Lung microvascular endothelial cell (primary cell): Measurements from ENCODE around the gene ZBTB5. TPM values are rescaled to one million over a fixed set of nuclear protein-coding genes. Genes with fewer than 3 reads are reported as not detected.
"Not testable (repeated sequence)": the region's sequence is repeated elsewhere in the genome, so short reads cannot be mapped to it uniquely, and the experiment has no call there.

Experiments used
- DNase-seq, 2 donors: peaks; one replicate each; pipeline versions ENCODE4 v3.0.0 to v3.0.0-alpha.2; 2010; ENCODE audit warnings: low read depth in 2 of 2
- total RNA-seq: library from RNA; depleted of rRNA; stranded (reverse); fragments of >200 nt; gene quantifications from 2 replicates; pipeline ENCODE4 v1.2.1, GENCODE V29; 2014

Gene ZBTB5
- total RNA-seq, 1 donor from 2014 or later, result 10.3 TPM

DNA sequence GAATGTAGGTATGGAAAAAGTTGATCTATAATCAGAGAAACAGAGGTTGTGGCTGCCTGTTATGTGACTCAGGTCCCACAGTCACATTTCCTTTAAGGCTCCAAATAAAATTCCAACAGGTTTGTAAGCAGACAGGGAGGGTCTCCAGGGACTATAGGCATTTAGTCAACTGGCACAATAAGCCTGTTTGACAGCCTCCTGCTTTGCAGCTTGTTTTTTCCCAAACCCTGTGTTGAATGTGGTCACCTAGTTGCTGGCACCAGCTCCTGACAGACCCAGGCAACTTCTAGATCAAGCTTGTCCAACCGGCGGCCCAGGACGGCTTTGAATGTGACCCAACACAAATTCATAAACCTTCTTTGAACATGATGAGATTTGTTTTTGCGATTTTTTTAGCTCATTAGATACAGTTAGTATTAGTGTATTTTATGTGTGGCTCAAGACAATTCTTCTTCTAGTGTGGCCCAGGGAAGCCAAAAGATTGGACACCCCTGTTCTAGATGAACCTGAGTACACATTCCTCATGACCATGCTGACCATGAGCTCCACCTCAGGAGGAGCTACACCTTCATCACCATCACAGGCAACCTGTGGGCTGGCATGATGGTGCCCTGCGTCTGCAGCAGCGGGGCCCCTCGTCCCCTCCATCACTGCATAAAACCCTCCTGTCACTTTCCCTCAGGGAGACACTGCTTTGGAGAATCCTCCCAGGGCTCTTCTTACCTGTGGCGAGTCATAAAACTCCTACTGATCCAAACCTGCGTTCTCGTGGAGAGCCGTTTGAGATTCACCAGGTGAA lies 58.4 kb downstream of the ZBTB5 start:
- DNase-seq, result no peak

DNA sequence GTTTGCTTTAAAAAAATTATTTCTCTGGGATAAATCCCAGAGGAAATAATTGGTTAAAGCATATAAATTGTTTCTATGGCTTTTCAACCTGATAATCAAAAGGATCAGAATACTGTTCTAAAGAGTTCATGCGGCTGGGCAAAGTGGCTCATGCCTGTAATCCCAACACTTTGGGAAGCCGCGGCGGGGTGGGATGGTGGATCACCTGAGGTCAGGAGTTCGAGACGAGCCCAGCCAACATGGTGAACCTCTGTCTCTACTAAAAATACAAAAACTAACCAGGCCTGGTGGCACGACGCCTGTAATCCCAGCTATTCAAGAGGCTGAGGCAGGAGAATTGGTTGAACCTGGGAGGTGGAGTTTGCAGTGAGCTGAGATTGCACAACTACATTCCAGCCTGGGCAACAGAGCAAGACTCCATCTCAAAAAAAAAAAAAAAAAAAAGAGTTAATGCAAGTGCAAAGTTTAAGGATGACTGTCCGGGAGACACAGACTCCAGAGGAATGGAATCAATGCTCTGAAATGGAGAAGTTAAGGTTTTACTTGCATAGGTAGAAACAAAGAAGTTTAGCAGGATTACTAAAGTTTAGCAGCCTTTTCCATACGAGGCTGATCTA lies 59.4 kb downstream of the ZBTB5 start:
- no peak for DNase-seq

DNA sequence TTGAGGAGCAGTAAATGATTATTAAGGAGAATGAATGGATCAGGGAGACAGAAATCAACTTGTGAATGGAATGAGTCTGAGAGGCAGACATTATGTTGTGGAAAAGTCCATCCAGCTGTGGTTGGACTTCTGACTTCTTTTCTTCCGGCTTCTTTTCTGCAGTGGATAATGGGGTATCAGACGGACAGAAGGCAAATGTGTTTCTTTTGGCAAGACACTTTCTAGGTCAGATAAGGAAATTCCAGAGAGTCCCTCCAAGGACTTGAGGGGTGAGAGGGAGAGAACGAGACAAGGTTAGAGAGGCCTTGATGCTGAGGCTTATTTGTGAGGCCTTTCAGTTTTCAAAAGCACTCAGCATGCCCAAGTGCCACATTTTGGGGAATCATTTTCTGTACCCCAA lies 59.9 kb downstream of the ZBTB5 start:
- DNase-seq, result no peak

DNA sequence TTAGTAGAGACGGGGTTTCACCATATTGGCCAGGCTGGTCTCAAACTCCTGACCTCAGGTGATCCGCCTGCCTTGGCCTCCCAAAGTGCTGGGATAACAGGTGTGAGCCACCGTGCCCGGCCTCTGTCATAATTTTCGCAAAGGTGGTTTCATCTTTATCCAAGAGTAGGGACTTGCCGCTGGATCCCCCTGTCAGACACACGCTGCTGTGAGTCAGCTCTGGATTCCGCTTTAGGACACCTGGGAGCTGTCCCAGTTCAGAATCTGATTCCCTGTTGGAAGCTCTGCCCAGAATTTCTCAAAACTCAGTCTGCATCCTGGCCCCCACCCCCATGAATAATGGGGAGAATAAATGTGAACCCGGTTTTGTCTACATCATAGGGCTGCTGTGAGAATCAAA lies 60.7 kb downstream of the ZBTB5 start:
- no peak for DNase-seq

DNA sequence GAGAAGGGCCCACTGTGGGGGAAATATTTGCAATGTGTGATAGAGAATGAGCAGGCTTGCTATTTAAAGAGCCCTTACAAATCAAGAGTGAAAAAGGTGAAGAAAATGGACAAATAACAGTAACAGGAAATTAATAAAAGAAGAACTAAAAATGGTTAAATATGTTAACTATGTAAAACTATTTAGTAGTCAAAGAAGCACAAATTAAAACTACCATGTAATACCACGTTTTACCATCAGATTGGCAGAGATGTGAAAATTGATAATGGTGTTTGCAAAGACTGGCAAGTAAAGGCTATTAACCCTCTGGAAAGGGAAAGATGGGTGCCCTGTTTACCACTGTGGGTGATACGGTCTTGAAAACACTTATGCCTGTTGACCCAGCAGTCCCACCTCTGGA lies 65.9 kb downstream of the ZBTB5 start:
- no peak for DNase-seq

DNA sequence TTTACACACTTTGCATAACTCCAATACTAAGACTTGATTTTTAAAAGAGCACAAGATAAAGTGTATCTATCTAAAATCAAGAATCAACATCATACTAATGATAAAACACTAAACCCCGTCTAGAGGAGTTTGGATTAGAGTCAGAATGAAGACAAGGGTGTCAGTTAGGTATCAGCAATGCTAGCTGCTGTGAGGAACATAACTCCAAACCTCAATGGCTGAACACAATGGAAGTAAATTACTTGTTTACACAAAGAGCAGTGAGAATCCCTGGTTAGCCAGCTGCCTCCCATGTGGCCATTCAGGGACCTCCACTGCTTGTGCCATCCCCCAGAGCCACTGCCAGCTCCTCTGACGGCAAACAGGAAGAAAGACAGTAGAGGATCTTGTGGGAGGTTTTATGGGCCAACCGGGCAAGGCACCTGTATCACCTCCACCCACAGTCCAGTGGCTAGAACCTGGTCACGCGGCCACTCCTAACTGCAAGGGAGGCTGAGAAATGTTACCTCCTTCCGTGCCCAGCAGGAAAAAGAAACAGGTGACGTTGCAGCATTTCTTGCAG lies 66.7 kb downstream of the ZBTB5 start:
- DNase-seq, result no peak

DNA sequence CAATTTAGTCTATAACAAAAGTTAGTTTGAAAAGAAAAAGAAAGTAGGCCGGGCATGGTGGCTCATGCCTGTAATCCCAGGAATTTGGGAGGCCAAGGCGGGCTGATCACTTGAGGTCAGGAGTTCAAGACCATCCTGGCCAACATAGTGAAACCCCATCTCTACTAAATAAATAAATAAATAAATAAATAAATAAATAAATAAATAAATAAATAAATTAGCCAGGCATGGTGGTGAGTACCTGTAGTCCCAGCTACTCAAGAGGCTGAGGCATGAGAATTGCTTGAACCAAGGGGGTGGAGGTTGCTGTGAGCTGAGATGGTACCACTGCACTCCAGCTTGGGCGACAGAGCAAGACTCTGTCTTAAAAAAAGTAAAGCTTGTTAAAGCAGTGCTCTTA lies 67.3 kb downstream of the ZBTB5 start:
- DNase-seq, result not testable (repeated sequence)

DNA sequence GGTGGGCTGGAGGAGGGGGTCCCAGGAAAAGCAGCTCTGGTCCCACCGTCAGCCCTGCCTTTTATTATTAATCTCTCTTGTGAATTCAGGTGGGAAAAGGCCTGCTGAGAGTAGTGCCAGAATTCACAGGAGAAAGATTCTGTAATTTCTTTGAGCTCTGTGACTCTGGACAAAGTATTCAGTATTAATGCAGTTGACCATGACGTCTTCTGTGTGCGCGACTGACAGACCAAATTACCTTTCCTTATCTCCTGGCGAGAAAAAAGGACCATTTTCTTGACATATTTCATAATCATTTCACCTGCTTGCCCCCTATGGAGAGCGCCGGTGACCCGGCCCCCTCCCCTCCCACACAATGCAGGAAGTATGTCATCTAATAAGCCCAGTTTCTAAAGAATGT lies 69.6 kb downstream of the ZBTB5 start:
- DNase-seq, result no peak

DNA sequence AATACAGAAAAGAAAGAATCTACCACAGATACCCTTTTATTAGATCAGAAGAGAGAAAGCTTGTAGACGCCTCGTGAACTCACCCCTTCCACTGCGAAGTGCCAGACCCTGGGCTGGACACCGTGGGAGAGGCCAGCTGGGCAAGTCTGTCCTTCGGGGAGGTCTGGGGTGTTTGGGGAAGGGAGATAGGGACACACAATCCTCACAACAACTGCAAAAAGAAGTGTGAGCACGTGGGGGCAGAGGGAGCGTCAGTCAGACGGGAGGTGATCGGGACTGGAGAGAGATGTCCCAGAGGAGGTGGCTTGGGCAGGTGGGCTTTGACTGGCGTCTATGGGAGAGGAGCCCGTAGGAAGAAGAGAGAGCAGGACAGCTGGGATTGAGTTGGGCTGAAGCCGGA lies 70.0 kb downstream of the ZBTB5 start:
- DNase-seq, result no peak

DNA sequence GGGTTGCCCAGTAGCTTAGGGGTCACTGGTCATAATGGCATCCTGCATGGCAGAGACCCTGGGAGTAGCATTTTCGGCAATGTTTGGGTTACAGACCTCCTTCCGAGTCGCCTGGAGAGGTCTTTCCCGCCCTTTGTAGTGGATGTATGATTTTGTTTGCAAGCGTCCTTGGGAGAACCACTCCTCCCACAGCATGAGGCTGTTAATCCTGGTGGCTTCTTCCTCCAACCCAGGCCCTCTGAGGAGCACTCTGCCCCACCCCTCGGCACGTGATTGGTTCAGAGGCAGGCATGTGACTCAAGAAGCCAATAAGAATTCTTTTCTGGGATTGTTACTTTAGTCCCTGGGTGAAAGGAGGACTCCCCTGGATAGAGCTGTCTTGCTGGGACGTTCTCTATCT lies 73.0 kb downstream of the ZBTB5 start:
- DNase-seq, result no peak

DNA sequence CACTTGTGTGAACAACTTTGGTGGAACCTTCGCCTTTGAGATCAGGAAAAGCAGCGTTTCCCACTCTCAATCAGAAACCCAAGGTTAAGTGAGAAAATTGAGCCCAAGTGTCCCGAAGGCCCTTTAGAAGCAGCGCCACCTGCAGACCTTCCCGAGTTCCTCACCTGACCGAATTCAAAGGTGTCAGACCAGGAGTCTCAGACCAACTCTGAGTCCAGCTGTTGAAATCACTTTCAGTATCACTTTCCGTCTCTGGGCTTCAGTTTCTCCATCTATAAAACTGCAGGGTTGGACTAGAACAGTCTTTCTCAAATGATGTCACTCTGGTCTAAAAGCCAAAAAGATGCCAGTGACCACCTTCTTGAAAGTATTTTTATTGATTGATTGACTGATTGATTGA lies 74.5 kb downstream of the ZBTB5 start:
- DNase-seq, result peak; percentile 9 to 21

Other genes with a start within 250 kb of the ZBTB5 start
- 88.7 and 105 TPM in 2 replicates for gene GRHPR, start 42.8 kb downstream of the ZBTB5 start, total RNA-seq
- 10.5 and 11.3 TPM in 2 replicates for gene POLR1E, start 20.5 kb upstream of the ZBTB5 start, total RNA-seq
- gene FBXO10, start 110.9 kb upstream of the ZBTB5 start, total RNA-seq, result 9.8 and 13.3 TPM in 2 replicates
- gene TOMM5, start 127.1 kb upstream of the ZBTB5 start, total RNA-seq, result 118 and 122 TPM in 2 replicates
- gene FRMPD1, start 185.5 kb upstream of the ZBTB5 start, total RNA-seq, result not detected in 2 replicates